OCI-LY7 (cell line): ENCODE measurements around the gene DENND2A. TPM values are rescaled to one million over a fixed set of nuclear protein-coding genes. Genes with fewer than 3 reads are reported as not detected.

Source experiments
- BruUV-seq: library from RNA; stranded (reverse); fragments of 400-500 nt; replicated peaks from 2 replicates; lab custom pipeline; 2021; lab: Mats Ljungman, UMichigan
- CTCF ChIA-PET: fragments of 300-600 bp; sonication (Branson Sonifier 250); formaldehyde crosslinking; loops from one replicate; lab custom pipeline; 2022; ENCODE audit warnings: antibody characterized with exemption; ENCODE audit not compliant: unreplicated experiment; lab: Charles Lee
- POLR2A ChIA-PET: fragments of 300-600 bp; sonication (Branson Sonifier 250); formaldehyde crosslinking; loops from one replicate; lab custom pipeline; 2022; ENCODE audit warnings: antibody characterized with exemption; lab: Charles Lee
- DNase-seq: peaks from one replicate; pipeline ENCODE4 v3.0.0-alpha.2; 2015; ENCODE audit warnings: low spot score
- H2AFZ ChIP-seq: fragments of 200-600 bp; sonication (generic), shearing (Covaris generic); 2 replicates; pipeline ENCODE4 v1.6.1; 2014; ENCODE audit warnings: mild to moderate bottlenecking, antibody characterized with exemption, low read length, moderate library complexity
- H3K27ac ChIP-seq: fragments of 200-600 bp; sonication (generic); 2 replicates; pipeline ENCODE4 v1.5.1; 2014; ENCODE audit warnings: mixed run types, low read depth, mild to moderate bottlenecking, moderate library complexity, low read length, inconsistent platforms; ENCODE audit not compliant: poor library complexity, severe bottlenecking
- H3K36me3 ChIP-seq: fragments of 200-600 bp; sonication (generic); 2 replicates; pipeline ENCODE4 v1.6.1; 2014; ENCODE audit warnings: mild to moderate bottlenecking, antibody characterized with exemption, low read length, moderate library complexity, mixed read lengths; ENCODE audit not compliant: insufficient read depth
- H3K4me1 ChIP-seq: fragments of 200-600 bp; sonication (generic); 2 replicates; pipeline ENCODE4 v1.5.1; 2014; ENCODE audit warnings: mild to moderate bottlenecking, low read length; ENCODE audit not compliant: insufficient read depth, poor library complexity, severe bottlenecking
- H3K4me2 ChIP-seq: fragments of 200-600 bp; sonication (generic); 2 replicates; pipeline ENCODE4 v1.6.1; 2014; ENCODE audit warnings: mild to moderate bottlenecking, low read length
- H3K4me3 ChIP-seq: fragments of 200-600 bp; sonication (generic); 2 replicates; pipeline ENCODE4 v1.5.1; 2014; ENCODE audit warnings: mild to moderate bottlenecking, low read depth, low read length; ENCODE audit not compliant: poor library complexity, severe bottlenecking
- H3K79me2 ChIP-seq: fragments of 200-600 bp; sonication (generic); 2 replicates; pipeline ENCODE4 v1.6.1; 2016; ENCODE audit warnings: low read depth, mild to moderate bottlenecking, low read length, moderate library complexity, mixed read lengths; ENCODE audit not compliant: insufficient read depth
- H3K9me2 ChIP-seq: fragments of 200-600 bp; sonication (generic); 2 replicates; pipeline ENCODE4 v1.6.1; 2016; ENCODE audit warnings: mild to moderate bottlenecking, low read length, mixed read lengths; ENCODE audit not compliant: insufficient read depth
- H3K9me3 ChIP-seq: fragments of 200-600 bp; sonication (generic); 2 replicates; pipeline ENCODE4 v1.6.1; 2014; ENCODE audit warnings: mild to moderate bottlenecking, mixed run types, low read length, mixed read lengths
- H4K20me1 ChIP-seq: fragments of 200-600 bp; sonication (generic); 2 replicates; pipeline ENCODE4 v1.6.1; 2014; ENCODE audit warnings: mild to moderate bottlenecking, antibody characterized with exemption, low read length, moderate library complexity, mixed read lengths; ENCODE audit not compliant: insufficient read depth
- EZH2phosphoT487 ChIP-seq: fragments of 200-600 bp; sonication (generic); IDR thresholded peaks from 2 replicates; pipeline ENCODE4 v1.6.1; 2018; ENCODE audit warnings: low read depth, borderline replicate concordance, mild to moderate bottlenecking, mixed run types, antibody characterized with exemption, low read length, moderate library complexity, mixed read lengths
- intact Hi-C: fragments of 100-400 bp; cut with micrococcal nuclease; formaldehyde crosslinking; loops from one replicate; pipeline ENCODE4 v1.10.0; 2022; ENCODE audit not compliant: unreplicated experiment
- total RNA-seq, 2 experiments: library from RNA; depleted of rRNA in 1 of 2; stranded (reverse); fragments of >200 nt in 1 of 2; shearing (Covaris generic) in 1 of 2; gene quantifications; 2 replicates each; pipeline ENCODE4 v1.2.3, GENCODE V29; 2014 to 2022
- TF ChIP-seq, protein P1 (sequence below): fragments of 200-600 bp; sonication (generic); conservative IDR thresholded peaks from 2 replicates; pipeline ENCODE4 v1.5.1; 2014; ENCODE audit warnings: mild to moderate bottlenecking, antibody characterized with exemption, low read length, moderate library complexity, mixed read lengths

The DENND2A gene
- total RNA-seq, 2 experiments from 2014 or later, result 0.13 to 0.35 TPM

DNA sequence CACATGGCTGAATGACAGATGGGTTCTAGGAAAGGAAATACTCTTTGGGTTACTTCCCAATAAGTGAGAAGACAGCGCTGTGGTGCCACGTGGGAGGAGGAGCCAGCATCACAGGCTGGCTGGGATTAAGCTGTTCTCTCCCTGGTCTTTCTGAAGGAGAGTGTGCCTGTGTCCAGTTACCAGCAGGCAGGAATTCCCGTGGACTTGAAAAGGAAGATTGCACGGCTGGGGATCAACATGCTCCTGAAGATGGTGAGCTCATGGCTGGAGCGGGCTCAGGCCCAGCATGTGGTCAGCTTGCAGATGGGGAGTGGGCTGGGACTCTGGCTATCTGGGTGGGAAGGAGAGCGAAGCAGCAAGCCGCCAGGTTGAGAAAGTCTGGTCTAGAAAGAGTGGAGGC, 40.3 kb upstream of the DENND2A start:
- Histone ChIP-seq H3K9me2 (no peaks in the 10 kb centered on the region), H3K79me2 (peaks cover 22% of the 10 kb centered on the region), H2AFZ (no peak overlapping the region), H3K4me2 (no peak overlapping the region), H3K9me3 (no peaks in the 10 kb centered on the region), H3K27ac (no peak overlapping the region), H3K36me3 (peaks cover 89% of the 10 kb centered on the region), H3K4me3 (no peak overlapping the region), H4K20me1 (no peaks in the 10 kb centered on the region), H3K4me1 (peaks cover 22% of the 10 kb centered on the region)
- POLR2A ChIA-PET, result interaction anchor here (1.6 kb wide), 1 partner anchor 10 kb away, joined by 7 read pairs; no protein-coding TSS in a partner anchor
- TF ChIP-seq, protein P1, sequence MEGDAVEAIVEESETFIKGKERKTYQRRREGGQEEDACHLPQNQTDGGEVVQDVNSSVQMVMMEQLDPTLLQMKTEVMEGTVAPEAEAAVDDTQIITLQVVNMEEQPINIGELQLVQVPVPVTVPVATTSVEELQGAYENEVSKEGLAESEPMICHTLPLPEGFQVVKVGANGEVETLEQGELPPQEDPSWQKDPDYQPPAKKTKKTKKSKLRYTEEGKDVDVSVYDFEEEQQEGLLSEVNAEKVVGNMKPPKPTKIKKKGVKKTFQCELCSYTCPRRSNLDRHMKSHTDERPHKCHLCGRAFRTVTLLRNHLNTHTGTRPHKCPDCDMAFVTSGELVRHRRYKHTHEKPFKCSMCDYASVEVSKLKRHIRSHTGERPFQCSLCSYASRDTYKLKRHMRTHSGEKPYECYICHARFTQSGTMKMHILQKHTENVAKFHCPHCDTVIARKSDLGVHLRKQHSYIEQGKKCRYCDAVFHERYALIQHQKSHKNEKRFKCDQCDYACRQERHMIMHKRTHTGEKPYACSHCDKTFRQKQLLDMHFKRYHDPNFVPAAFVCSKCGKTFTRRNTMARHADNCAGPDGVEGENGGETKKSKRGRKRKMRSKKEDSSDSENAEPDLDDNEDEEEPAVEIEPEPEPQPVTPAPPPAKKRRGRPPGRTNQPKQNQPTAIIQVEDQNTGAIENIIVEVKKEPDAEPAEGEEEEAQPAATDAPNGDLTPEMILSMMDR, result no peak
- BruUV-seq, result no TSS peak
- DNase-seq, result no peak
- CTCF ChIA-PET, result no interaction called here
- intact Hi-C loops, result no loop called here

DNA sequence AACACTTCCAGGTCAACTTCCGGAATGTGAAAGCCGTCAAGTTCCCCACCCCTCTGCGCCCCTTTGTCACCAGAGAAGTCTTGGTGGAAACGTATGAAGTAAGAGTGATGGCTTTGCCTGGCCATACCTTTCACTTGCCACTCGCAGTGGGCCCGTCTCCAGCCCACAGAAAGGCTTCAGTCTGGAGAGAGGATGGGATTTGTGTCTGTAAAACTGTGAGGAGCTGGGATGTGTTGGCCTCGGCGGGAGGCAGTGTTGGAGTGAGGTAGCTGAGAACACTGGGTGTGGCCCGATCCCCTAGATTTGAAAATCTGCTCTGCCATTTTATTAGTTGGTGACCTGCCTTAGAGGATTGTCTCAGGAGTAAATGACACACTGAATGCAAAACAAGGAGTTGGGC, 38.6 kb upstream of the DENND2A start:
- Histone ChIP-seq H3K36me3 (peaks cover 72% of the 10 kb centered on the region), H3K27ac (no peak overlapping the region), H3K9me3 (no peaks in the 10 kb centered on the region), H3K4me1 (peaks cover 38% of the 10 kb centered on the region), H2AFZ (no peak overlapping the region), H3K4me2 (no peak overlapping the region), H4K20me1 (no peaks in the 10 kb centered on the region), H3K4me3 (no peak overlapping the region), H3K79me2 (peaks cover 35% of the 10 kb centered on the region), H3K9me2 (no peaks in the 10 kb centered on the region)
- TF ChIP-seq EZH2phosphoT487, result no peak
- TF ChIP-seq, protein P1, result no peak
- no TSS peak for BruUV-seq
- intact Hi-C loops, result loop anchor here (5.0 to 10.0 kb wide), 3 partner anchors 133 to 1324 kb away; partner anchors contain the start of gene LUC7L2
- ChIA-PET POLR2A (interaction anchor here (0.8 kb wide), 1 partner anchor 193 kb away, joined by 3 read pairs; no protein-coding TSS in a partner anchor), CTCF (no interaction called here)
- DNase-seq, result no peak

DNA sequence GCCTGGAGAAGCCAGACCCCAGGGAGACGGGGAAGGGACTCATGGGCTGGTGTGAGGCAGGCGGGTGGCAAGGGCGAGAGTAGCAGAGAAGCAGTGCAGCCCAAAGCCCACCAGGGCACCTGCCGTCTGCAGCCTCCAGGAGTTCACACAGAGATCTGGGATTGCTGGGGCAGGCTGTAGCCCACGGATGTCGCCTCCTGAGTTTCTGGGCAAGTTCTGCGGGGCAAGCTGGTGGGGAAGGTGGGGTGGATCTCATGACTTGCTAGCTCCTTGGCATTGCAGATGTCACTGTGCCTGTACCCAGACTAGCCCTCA, 38.2 kb upstream of the DENND2A start:
- Histone ChIP-seq H3K4me3 (no peak overlapping the region), H3K27ac (no peak overlapping the region), H2AFZ (no peak overlapping the region), H3K4me2 (no peak overlapping the region), H3K9me2 (no peaks in the 10 kb centered on the region), H3K36me3 (peaks cover 67% of the 10 kb centered on the region), H3K79me2 (peaks cover 36% of the 10 kb centered on the region), H3K4me1 (peaks cover 41% of the 10 kb centered on the region), H4K20me1 (no peaks in the 10 kb centered on the region), H3K9me3 (no peaks in the 10 kb centered on the region)
- TF ChIP-seq, protein P1, result no peak
- no peak for TF ChIP-seq EZH2phosphoT487
- no TSS peak for BruUV-seq
- intact Hi-C loops, result loop anchor here (5.0 to 10.0 kb wide), 3 partner anchors 134 to 1324 kb away; partner anchors contain the start of gene LUC7L2
- no peak for DNase-seq
- ChIA-PET CTCF (no interaction called here), POLR2A (interaction anchor here (0.8 kb wide), 1 partner anchor 193 kb away, joined by 3 read pairs; no protein-coding TSS in a partner anchor)
